ENCODE results near the gene TBCB. TPM values are rescaled to one million over a fixed set of nuclear protein-coding genes. Genes with fewer than 3 reads are reported as not detected.
"Not testable (repeated sequence)": the region's sequence is repeated elsewhere in the genome, so short reads cannot be mapped to it uniquely, and the experiment has no call there.

Gene TBCB
- total RNA-seq, 1 experiment from 2014 or later = 427 TPM

GRCh38 chr19:36152019-36152351 is 36.7 kb downstream of the TBCB start:
- no peaks in the 10 kb centered on the region for H3K27me3 ChIP-seq (replicated peaks)
- DNase-seq (ENCODE audit: low read depth in 1 of 2, low spot score in 2 of 2) = no peak
- no peak overlapping the region for H3K27ac ChIP-seq
- no peak overlapping the region for H3K4me3 ChIP-seq
- H3K9me3 ChIP-seq (replicated peaks) = no peaks in the 10 kb centered on the region
- H3K36me3 ChIP-seq = peaks cover 54% of the 10 kb centered on the region
- peaks cover 25% of the 10 kb centered on the region for H3K4me1 ChIP-seq (replicated peaks)

- no peak within 1 kb of the TSS for H3K27ac ChIP-seq
- H3K4me3 ChIP-seq = no peak within 1 kb of the TSS
- H3K27me3 ChIP-seq (replicated peaks) = no peaks in the 10 kb centered on the region
- H3K4me1 ChIP-seq (replicated peaks) = peaks cover 25% of the 10 kb centered on the region
- DNase-seq (ENCODE audit: low read depth in 1 of 2, low spot score in 2 of 2) = no peak
- H3K36me3 ChIP-seq = peaks cover 48% of the 10 kb centered on the region
- H3K9me3 ChIP-seq (replicated peaks) = no peaks in the 10 kb centered on the region
Observed at GRCh38 chr19:36152352-36153091, 37.3 kb downstream of the TBCB start, which contains the start of gene COX7A1. TSS of gene COX7A1 (minus strand) at chr19:36152447. CDS start at chr19:36152407, 40 bp downstream.

- no peak overlapping the region for H3K27ac ChIP-seq
- no peak overlapping the region for H3K4me3 ChIP-seq
- H3K36me3 ChIP-seq = peaks cover 42% of the 10 kb centered on the region
- H3K4me1 ChIP-seq (replicated peaks) = peaks cover 25% of the 10 kb centered on the region
- H3K9me3 ChIP-seq (replicated peaks) = no peaks in the 10 kb centered on the region
- H3K27me3 ChIP-seq (replicated peaks) = no peaks in the 10 kb centered on the region
- DNase-seq (ENCODE audit: low read depth in 1 of 2, low spot score in 2 of 2) = no peak
Observed at GRCh38 chr19:36153126-36153525, 37.9 kb downstream of the TBCB start.

DNA sequence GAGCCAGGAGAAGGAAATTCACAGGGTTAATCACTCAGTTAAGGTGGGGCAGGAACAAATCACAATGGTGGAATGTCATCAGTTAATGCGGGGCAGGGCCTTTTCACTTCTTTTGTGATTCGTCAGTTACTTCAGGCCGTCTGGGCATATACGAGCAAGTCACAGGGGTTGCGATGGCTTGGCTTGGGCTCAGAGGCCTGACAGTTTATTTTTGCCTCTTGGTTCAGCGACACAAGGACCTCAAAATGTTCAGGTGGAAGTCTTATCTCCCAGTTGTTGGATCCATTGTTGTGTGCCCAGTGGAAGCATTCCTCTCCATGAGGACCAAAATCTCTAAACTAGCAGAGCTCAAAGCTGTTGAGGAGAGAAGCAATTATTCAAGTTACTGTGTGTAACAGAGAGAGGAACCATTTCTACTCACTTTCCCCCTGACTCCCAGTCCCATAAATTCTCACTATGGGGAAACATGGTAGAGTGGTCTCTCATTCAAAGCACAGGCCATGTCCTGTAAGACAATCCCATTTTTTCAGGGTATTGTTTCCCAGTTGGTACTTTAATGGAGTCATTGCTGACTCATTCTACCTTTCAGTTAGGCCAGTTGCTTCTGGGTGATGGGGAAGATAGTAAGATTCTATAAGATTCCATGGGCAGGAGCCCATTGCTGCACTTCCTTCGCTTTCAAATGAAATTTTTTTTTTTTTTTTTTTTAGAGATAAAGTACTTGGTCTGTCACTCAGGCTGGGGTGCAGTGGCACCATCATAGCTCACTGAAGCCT is 45.7 kb downstream of the TBCB start:
- no peak for DNase-seq (ENCODE audit: low read depth in 1 of 2, low spot score in 2 of 2)
- Histone ChIP-seq H3K36me3 (peaks cover 5% of the 10 kb centered on the region; the same call in 1 of the 2 replicates), H3K4me1 (replicated peaks) (no peaks in the 10 kb centered on the region), H3K9me3 (replicated peaks) (no peaks in the 10 kb centered on the region), H3K4me3 (no peak overlapping the region), H3K27me3 (replicated peaks) (no peaks in the 10 kb centered on the region), H3K27ac (no peak overlapping the region)

GRCh38 chr19:36163813-36164212 is 48.5 kb downstream of the TBCB start:
- H3K4me1 ChIP-seq (replicated peaks) = peaks cover 7% of the 10 kb centered on the region; the same call in 1 of the 2 replicates
- H3K27ac ChIP-seq = no peak overlapping the region
- no peaks in the 10 kb centered on the region for H3K27me3 ChIP-seq (replicated peaks)
- H3K4me3 ChIP-seq = no peak overlapping the region
- no peak for DNase-seq (ENCODE audit: low read depth in 1 of 2, low spot score in 2 of 2)
- H3K9me3 ChIP-seq (replicated peaks) = no peaks in the 10 kb centered on the region
- peaks cover 5% of the 10 kb centered on the region; the same call in 1 of the 2 replicates for H3K36me3 ChIP-seq

DNA sequence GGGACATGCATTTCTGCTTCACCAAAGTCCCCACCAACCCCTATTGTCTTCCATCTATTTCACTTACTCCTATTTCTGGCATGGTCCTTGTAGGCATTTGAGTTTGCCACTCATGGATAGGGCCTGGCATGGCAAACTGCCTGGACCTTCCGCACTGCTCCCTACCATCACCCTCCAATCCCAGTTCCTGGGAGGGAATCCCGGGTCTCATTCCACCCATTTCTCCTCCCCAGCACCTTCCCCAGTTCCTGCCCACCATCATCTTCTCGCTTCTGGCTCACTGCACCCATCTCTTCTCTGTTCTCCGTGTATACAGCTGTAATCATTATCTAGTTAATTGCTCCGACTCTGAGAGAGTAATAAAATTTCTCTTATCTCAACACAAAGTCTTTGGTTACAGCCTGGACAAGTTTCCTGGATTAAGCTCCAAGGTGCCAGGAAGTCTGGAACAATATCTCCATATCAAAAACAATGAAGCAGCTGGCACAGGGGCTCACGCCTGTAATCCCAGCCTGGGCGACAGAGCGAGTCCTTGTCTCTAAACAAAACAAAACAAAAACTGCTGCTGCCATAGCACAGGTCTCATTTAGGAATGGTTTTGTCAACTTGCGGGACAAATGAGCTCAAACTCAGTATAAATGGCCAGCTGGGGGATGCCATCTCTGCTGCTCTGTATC is 54.0 kb downstream of the TBCB start:
- Histone ChIP-seq H3K4me3 (no peak overlapping the region), H3K27ac (no peak overlapping the region), H3K27me3 (replicated peaks) (no peaks in the 10 kb centered on the region), H3K9me3 (replicated peaks) (no peaks in the 10 kb centered on the region), H3K36me3 (no peaks in the 10 kb centered on the region), H3K4me1 (replicated peaks) (peaks cover 19% of the 10 kb centered on the region)
- DNase-seq (ENCODE audit: low read depth in 1 of 2, low spot score in 2 of 2) = no peak

GRCh38 chr19:36172852-36173251 is 57.6 kb downstream of the TBCB start:
- H3K36me3 ChIP-seq = no peaks in the 10 kb centered on the region
- H3K4me1 ChIP-seq (replicated peaks) = peaks cover 15% of the 10 kb centered on the region
- H3K4me3 ChIP-seq = no peak overlapping the region
- H3K9me3 ChIP-seq (replicated peaks) = no peaks in the 10 kb centered on the region
- H3K27ac ChIP-seq = no peak overlapping the region
- no peaks in the 10 kb centered on the region for H3K27me3 ChIP-seq (replicated peaks)
- DNase-seq (ENCODE audit: low read depth in 1 of 2, low spot score in 2 of 2) = no peak

DNA sequence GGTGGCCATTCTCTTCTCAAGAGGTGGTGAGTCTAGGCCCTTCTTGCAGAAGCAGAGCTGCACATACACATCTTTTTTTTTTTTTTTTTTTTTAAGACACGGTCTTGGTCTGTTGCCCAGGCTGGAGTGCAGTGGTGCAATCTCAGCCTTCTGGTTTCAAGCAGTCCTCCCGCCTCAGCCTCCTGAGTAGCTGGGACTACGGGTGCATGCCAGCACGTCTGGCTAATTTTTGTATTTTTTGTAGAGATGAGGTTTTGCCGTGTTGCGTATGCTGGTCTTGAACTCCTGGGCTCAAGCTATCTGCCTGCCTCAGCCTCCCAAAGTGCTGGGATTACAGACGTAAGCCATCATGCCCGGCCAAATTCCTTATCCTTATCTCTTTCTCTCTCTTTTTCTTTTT is 58.6 kb downstream of the TBCB start:
- peaks cover 12% of the 10 kb centered on the region for H3K4me1 ChIP-seq (replicated peaks)
- not testable (repeated sequence) for H3K36me3 ChIP-seq; H3K4me3 ChIP-seq; H3K9me3 ChIP-seq (replicated peaks); H3K27me3 ChIP-seq (replicated peaks); DNase-seq (ENCODE audit: low read depth in 1 of 2, low spot score in 2 of 2); H3K27ac ChIP-seq

Other genes starting within 250 kb of the TBCB start
- gene APLP1, start 246.9 kb upstream of the TBCB start, total RNA-seq (2014; rRNA removed; shearing (Covaris generic)) = 11.1 and 11.6 TPM in 2 replicates
- gene NFKBID, start 214.9 kb upstream of the TBCB start, total RNA-seq (2014; rRNA removed; shearing (Covaris generic)) = 0.66 and 3.3 TPM in 2 replicates
- 9.1 TPM in 1 of 2 replicates, not detected in the other for gene HCST, start 212.9 kb upstream of the TBCB start, total RNA-seq (2014; rRNA removed; shearing (Covaris generic))
- gene TYROBP, start 207.2 kb upstream of the TBCB start, total RNA-seq (2014; rRNA removed; shearing (Covaris generic)) = not detected in 2 replicates
- gene LRFN3, start 179.1 kb upstream of the TBCB start, total RNA-seq (2014; rRNA removed; shearing (Covaris generic)) = 3.8 and 5.7 TPM in 2 replicates
- gene SDHAF1, start 120.3 kb upstream of the TBCB start, total RNA-seq (2014; rRNA removed; shearing (Covaris generic)) = 34.4 and 53.4 TPM in 2 replicates
- gene SYNE4, start 106.7 kb upstream of the TBCB start, total RNA-seq (2014; rRNA removed; shearing (Covaris generic)) = 0.26 TPM in 1 of 2 replicates, not detected in the other
- 17.1 and 37.1 TPM in 2 replicates for gene ALKBH6, start 101.3 kb upstream of the TBCB start, total RNA-seq (2014; rRNA removed; shearing (Covaris generic))
- gene CLIP3, start 82.6 kb upstream of the TBCB start, total RNA-seq (2014; rRNA removed; shearing (Covaris generic)) = 1.5 and 2.3 TPM in 2 replicates
- 1.1 and 4.2 TPM in 2 replicates for gene THAP8, start 61.2 kb upstream of the TBCB start, total RNA-seq (2014; rRNA removed; shearing (Covaris generic))
- 21.4 and 23.3 TPM in 2 replicates for gene WDR62, start 60.6 kb upstream of the TBCB start, total RNA-seq (2014; rRNA removed; shearing (Covaris generic))
- gene OVOL3, start 4.3 kb upstream of the TBCB start, total RNA-seq (2014; rRNA removed; shearing (Covaris generic)) = not detected in 2 replicates
- gene POLR2I, start 593 bp upstream of the TBCB start, total RNA-seq (2014; rRNA removed; shearing (Covaris generic)) = 44.8 and 91.0 TPM in 2 replicates
- 241 and 466 TPM in 2 replicates for gene CAPNS1, start 24.6 kb downstream of the TBCB start, total RNA-seq (2014; rRNA removed; shearing (Covaris generic))
- gene COX7A1, start 37.0 kb downstream of the TBCB start, total RNA-seq (2014; rRNA removed; shearing (Covaris generic)) = not detected in 2 replicates
- 2.4 and 17.9 TPM in 2 replicates for gene ZNF565, start 99.2 kb downstream of the TBCB start, total RNA-seq (2014; rRNA removed; shearing (Covaris generic))
- gene ZNF146, start 99.6 kb downstream of the TBCB start, total RNA-seq (2014; rRNA removed; shearing (Covaris generic)) = 125 and 135 TPM in 2 replicates